SU-DHL-6 (cell line): ENCODE measurements around the gene ALG9.

Experiments used
- EZH2phosphoT487 ChIP-seq: fragments of 200-600 bp; sonication (generic), shearing (Covaris generic); conservative IDR thresholded peaks from 2 replicates; pipeline ENCODE4 v1.6.1; 2018; ENCODE audit warnings: mild to moderate bottlenecking, antibody characterized with exemption, low read length, moderate library complexity, mixed read lengths
- TF ChIP-seq, protein P1 (sequence below): fragments of 200-600 bp; sonication (generic); IDR thresholded peaks from one replicate; pipeline ENCODE4 v1.5.1; 2017; ENCODE audit warnings: antibody characterized with exemption, mild to moderate bottlenecking, low read length, moderate library complexity; ENCODE audit not compliant: insufficient read depth, poor library complexity, severe bottlenecking

DNA sequence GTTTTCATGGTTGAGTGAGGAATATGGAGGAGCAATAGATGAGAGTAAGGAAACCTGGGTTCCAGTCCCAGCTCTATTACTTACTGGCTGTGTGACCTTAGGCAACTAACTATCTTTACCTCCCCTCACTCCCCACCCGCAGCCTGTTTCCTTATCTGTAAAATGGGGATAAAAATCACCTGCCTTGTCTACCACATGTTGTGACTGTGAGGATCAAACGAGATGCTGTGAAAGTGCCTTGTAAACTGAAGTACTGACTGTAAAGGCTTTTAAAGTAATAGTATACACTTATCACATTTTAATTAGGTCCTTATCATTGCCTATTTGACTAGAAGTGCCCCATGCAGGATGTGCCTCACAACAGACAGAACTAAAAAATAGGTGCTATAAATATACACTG lies 86.3 kb downstream of the ALG9 start:
- TF ChIP-seq, protein P1, sequence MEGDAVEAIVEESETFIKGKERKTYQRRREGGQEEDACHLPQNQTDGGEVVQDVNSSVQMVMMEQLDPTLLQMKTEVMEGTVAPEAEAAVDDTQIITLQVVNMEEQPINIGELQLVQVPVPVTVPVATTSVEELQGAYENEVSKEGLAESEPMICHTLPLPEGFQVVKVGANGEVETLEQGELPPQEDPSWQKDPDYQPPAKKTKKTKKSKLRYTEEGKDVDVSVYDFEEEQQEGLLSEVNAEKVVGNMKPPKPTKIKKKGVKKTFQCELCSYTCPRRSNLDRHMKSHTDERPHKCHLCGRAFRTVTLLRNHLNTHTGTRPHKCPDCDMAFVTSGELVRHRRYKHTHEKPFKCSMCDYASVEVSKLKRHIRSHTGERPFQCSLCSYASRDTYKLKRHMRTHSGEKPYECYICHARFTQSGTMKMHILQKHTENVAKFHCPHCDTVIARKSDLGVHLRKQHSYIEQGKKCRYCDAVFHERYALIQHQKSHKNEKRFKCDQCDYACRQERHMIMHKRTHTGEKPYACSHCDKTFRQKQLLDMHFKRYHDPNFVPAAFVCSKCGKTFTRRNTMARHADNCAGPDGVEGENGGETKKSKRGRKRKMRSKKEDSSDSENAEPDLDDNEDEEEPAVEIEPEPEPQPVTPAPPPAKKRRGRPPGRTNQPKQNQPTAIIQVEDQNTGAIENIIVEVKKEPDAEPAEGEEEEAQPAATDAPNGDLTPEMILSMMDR = no peak
- no peak for TF ChIP-seq EZH2phosphoT487
